SK-N-SH (cell line): ENCODE measurements around the gene TMPRSS9. TPM values are rescaled to one million over a fixed set of nuclear protein-coding genes. Genes with fewer than 3 reads are reported as not detected.
A peak's percentile ranks its signal among the peaks of the same experiment; 100 is the strongest.

Source experiments
- CTCF ChIA-PET: fragments of 300-600, 350-600 bp; formaldehyde crosslinking; extraction: SDS; loops from one replicate; lab custom pipeline; 2021; lab: Yijun Ruan, JAX
- POLR2A ChIA-PET: fragments of 350-600 bp; sonication (Branson Sonifier 250); formaldehyde crosslinking; extraction: SDS; loops from one replicate; lab custom pipeline; 2020; ENCODE audit warnings: antibody characterized with exemption, inconsistent platforms; lab: Yijun Ruan, JAX
- DNase-seq: peaks from one replicate; pipeline ENCODE4 v3.0.0; 2012
- H2AFZ ChIP-seq: fragments of 200-600 bp; sonication (generic); 2 replicates; pipeline ENCODE4 v1.8.1; 2016; ENCODE audit warnings: antibody characterized with exemption, mild to moderate bottlenecking, low read depth
- H3F3A ChIP-seq: fragments of 200-600 bp; sonication (generic); replicated peaks from 2 replicates; pipeline ENCODE3; 2016; ENCODE audit warnings: antibody characterized with exemption, mild to moderate bottlenecking; ENCODE audit not compliant: insufficient read depth
- H3K27ac ChIP-seq, 2 experiments: fragments of 200-500 bp in 1 of 2; fragments of 200-600 bp in 1 of 2; sonication (Bioruptor generic) in 1 of 2; sonication (generic), shearing (Covaris generic) in 1 of 2; 2 replicates each; pipeline versions ENCODE4 v1.5.1 to v1.6.1; 2014 to 2016; ENCODE audit warnings: low read depth in 2 of 2, inconsistent platforms in 1 of 2, low read length in 1 of 2, mild to moderate bottlenecking in 1 of 2, mixed read lengths in 1 of 2
- H3K27me3 ChIP-seq: fragments of 200-600 bp; sonication (generic), shearing (Covaris generic); 2 replicates; pipeline ENCODE4 v1.6.1; 2016; ENCODE audit warnings: mixed run types; ENCODE audit not compliant: insufficient read depth
- H3K36me3 ChIP-seq, 2 experiments: fragments of 200-500 bp in 1 of 2; fragments of 200-600 bp in 1 of 2; sonication (Bioruptor generic) in 1 of 2; sonication (generic) in 1 of 2; replicated peaks in 1 of 2; 2 replicates each; pipeline versions ENCODE3 to v1.5.1; 2014 to 2016; ENCODE audit warnings: low read length in 1 of 2, mild to moderate bottlenecking in 1 of 2; ENCODE audit not compliant: insufficient read depth in 2 of 2, control insufficient read depth in 1 of 2
- H3K4me1 ChIP-seq, 2 experiments: fragments of 200-500 bp in 1 of 2; fragments of 200-600 bp in 1 of 2; sonication (Bioruptor generic) in 1 of 2; sonication (generic), shearing (Covaris generic) in 1 of 2; 2 replicates each; pipeline versions ENCODE4 v1.5.1 to v1.6.1; 2014 to 2016; ENCODE audit warnings: low read depth in 1 of 2, low read length in 1 of 2, mixed run types in 1 of 2; ENCODE audit not compliant: insufficient read depth in 2 of 2, control insufficient read depth in 1 of 2
- H3K4me2 ChIP-seq: fragments of 200-600 bp; sonication (generic), shearing (Covaris generic); 2 replicates; pipeline ENCODE4 v1.6.1; 2017; ENCODE audit warnings: mixed run types
- H3K4me3 ChIP-seq, 2 experiments: fragments of 200-500 bp in 1 of 2; fragments of 200-600 bp in 1 of 2; sonication (Bioruptor generic) in 1 of 2; sonication (generic), shearing (Covaris generic) in 1 of 2; 2 replicates each; pipeline versions ENCODE4 v1.5.1 to v1.8.1; 2014 to 2016; ENCODE audit warnings: low read depth in 2 of 2, inconsistent platforms in 1 of 2, low read length in 1 of 2, mild to moderate bottlenecking in 1 of 2, mixed read lengths in 1 of 2, moderate library complexity in 1 of 2
- H3K79me2 ChIP-seq: fragments of 200-600 bp; sonication (generic); 2 replicates; pipeline ENCODE4 v1.8.1; 2017; ENCODE audit warnings: mild to moderate bottlenecking; ENCODE audit not compliant: insufficient read depth
- H3K9ac ChIP-seq: fragments of 200-600 bp; sonication (generic); 2 replicates; pipeline ENCODE4 v1.6.1; 2017; ENCODE audit warnings: mixed run types
- H3K9me2 ChIP-seq: fragments of 200-600 bp; sonication (generic); 2 replicates; pipeline ENCODE4 v1.6.1; 2017; ENCODE audit warnings: mixed run types
- H3K9me3 ChIP-seq: fragments of 200-600 bp; sonication (generic); 2 replicates; pipeline ENCODE4 v1.6.1; 2017; ENCODE audit warnings: mixed run types, mild to moderate bottlenecking, moderate library complexity
- H4K20me1 ChIP-seq: fragments of 200-600 bp; sonication (generic); 2 replicates; pipeline ENCODE4 v1.6.1; 2017; ENCODE audit warnings: mild to moderate bottlenecking, mixed run types; ENCODE audit not compliant: insufficient read depth
- ELF1 ChIP-seq: IDR thresholded peaks from 2 replicates; pipeline ENCODE4 v1.4.0; 2012
- EP300 ChIP-seq, 2 experiments: IDR thresholded peaks; 2 replicates each; pipeline versions ENCODE4 v1.4.0 to v1.6.1; 2012; ENCODE audit warnings: borderline replicate concordance in 1 of 2, low read depth in 1 of 2, low read length in 1 of 2
- EZH2phosphoT487 ChIP-seq: fragments of 200-600 bp; sonication (generic); IDR thresholded peaks from 2 replicates; pipeline ENCODE4 v1.6.1; 2017; ENCODE audit warnings: low read depth, mixed run types, mild to moderate bottlenecking, antibody characterized with exemption, moderate library complexity, borderline replicate concordance
- MAX ChIP-seq: IDR thresholded peaks from 2 replicates; pipeline ENCODE4 v1.4.0; 2012; ENCODE audit warnings: low read depth
- MEF2A ChIP-seq: IDR thresholded peaks from 2 replicates; pipeline ENCODE4 v1.4.0; 2012; ENCODE audit warnings: low read depth, borderline replicate concordance
- POLR2AphosphoS5 ChIP-seq: IDR thresholded peaks from 2 replicates; pipeline ENCODE4 v1.6.1; 2012; ENCODE audit warnings: low read depth, low read length
- SIN3A ChIP-seq: IDR thresholded peaks from 2 replicates; pipeline ENCODE4 v1.6.1; 2012; ENCODE audit warnings: low read depth, mild to moderate bottlenecking, low read length, moderate library complexity, borderline replicate concordance
- YY1 ChIP-seq: IDR thresholded peaks from 2 replicates; pipeline ENCODE4 v1.4.0; 2012; ENCODE audit warnings: low read depth, mild to moderate bottlenecking
- WGBS: methylation state at CpG from one replicate; pipeline ENCODE4 v1.1.6; 2017; ENCODE audit warnings: low lambda C conversion rate; 5-methylcytosine and 5-hydroxymethylcytosine counted together
- polyA plus RNA-seq, 3 experiments: library from polyadenylated mRNA; depleted of rRNA; stranded (reverse); fragments of >200 nt; gene quantifications; 2 replicates each; pipeline ENCODE4 v1.2.3, GENCODE V29; 2012
- TF ChIP-seq, protein P1 (sequence below): IDR thresholded peaks from 2 replicates; pipeline ENCODE4 v1.6.1; 2012; ENCODE audit warnings: mild to moderate bottlenecking, low read depth, low read length, moderate library complexity

TMPRSS9 gene
- polyA plus RNA-seq, 1 of the 3 experiments (the other 2 are of a cell fraction): not detected

GRCh38 chr19:2427429-2428320 lies 67.6 kb downstream of the TMPRSS9 start, which contains the start of gene TIMM13 (continued):
- TF ChIP-seq SIN3A (peak; percentile 57; the same call in 1 of the 2 replicates), ELF1 (peak; percentile 93), YY1 (peak; percentile 65; the same call in 1 of the 2 replicates), MEF2A (no peak), MAX (peak; percentile 91), EP300 (IDR thresholded peaks at IDR 0.05; ENCODE audit: borderline replicate concordance in 1 of 2, low read depth in 1 of 2, low read length in 1 of 2) (peak in 1 of 2 experiments; percentile 21; a peak in 1 of 4 replicates), EZH2phosphoT487 (no peak)
- TF ChIP-seq, protein P1, sequence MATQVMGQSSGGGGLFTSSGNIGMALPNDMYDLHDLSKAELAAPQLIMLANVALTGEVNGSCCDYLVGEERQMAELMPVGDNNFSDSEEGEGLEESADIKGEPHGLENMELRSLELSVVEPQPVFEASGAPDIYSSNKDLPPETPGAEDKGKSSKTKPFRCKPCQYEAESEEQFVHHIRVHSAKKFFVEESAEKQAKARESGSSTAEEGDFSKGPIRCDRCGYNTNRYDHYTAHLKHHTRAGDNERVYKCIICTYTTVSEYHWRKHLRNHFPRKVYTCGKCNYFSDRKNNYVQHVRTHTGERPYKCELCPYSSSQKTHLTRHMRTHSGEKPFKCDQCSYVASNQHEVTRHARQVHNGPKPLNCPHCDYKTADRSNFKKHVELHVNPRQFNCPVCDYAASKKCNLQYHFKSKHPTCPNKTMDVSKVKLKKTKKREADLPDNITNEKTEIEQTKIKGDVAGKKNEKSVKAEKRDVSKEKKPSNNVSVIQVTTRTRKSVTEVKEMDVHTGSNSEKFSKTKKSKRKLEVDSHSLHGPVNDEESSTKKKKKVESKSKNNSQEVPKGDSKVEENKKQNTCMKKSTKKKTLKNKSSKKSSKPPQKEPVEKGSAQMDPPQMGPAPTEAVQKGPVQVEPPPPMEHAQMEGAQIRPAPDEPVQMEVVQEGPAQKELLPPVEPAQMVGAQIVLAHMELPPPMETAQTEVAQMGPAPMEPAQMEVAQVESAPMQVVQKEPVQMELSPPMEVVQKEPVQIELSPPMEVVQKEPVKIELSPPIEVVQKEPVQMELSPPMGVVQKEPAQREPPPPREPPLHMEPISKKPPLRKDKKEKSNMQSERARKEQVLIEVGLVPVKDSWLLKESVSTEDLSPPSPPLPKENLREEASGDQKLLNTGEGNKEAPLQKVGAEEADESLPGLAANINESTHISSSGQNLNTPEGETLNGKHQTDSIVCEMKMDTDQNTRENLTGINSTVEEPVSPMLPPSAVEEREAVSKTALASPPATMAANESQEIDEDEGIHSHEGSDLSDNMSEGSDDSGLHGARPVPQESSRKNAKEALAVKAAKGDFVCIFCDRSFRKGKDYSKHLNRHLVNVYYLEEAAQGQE: no peak

DNA sequence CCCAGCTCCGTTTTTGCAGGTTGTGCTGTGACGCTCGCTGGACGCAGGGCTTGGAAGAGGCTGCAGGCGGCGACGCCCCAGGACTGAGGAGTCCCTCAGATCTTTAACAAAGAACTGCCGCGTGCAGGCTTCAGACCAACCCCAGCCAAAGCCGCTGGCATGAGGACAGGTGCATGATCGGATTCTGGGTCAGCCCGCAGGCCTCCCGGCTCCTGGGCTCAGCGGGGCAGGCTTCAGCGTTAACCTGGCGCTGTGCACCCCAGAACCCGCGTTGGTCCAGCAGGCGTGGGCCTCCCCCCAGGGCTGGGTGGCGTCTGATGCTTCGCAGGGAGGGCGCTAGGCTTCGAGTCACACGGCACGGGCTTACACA lies 68.2 kb downstream of the TMPRSS9 start:
- 88% methylated on average over 12 of the region's 25 CpGs for WGBS
- Histone ChIP-seq H3K36me3 (peaks cover 3 to 36% of the 10 kb centered on the region in 2 experiments), H3K27ac (peak overlapping the region; percentile 96 to 99; a peak in 3 of 4 replicates), H3K4me2 (peak overlapping the region; percentile 100), H4K20me1 (peaks cover 22% of the 10 kb centered on the region), H3F3A (peaks cover 15% of the 10 kb centered on the region), H3K9ac (0 out of 2 replicates have a peak overlapping the region, but pooled peaks have one; percentile 97), H3K4me1 (peaks cover 17 to 25% of the 10 kb centered on the region in 2 experiments; a peak in 2 of 4 replicates), H3K27me3 (no peaks in the 10 kb centered on the region), H3K9me3 (no peaks in the 10 kb centered on the region), H2AFZ (no peak overlapping the region), H3K79me2 (peaks cover 37% of the 10 kb centered on the region), H3K9me2 (no peaks in the 10 kb centered on the region), H3K4me3 (peak overlapping the region; percentile 97 to 99; a peak in 2 of 4 replicates)
- CTCF ChIA-PET: interaction anchor here (0.8 to 1.7 kb wide), 5 partner anchors 10 to 274 kb away, joined by 3 to 5 read pairs (median 3); no protein-coding TSS in a partner anchor
- no peak for TF ChIP-seq POLR2AphosphoS5
- POLR2A ChIA-PET: interaction anchor here (0.5 to 2.6 kb wide), 7 partner anchors 11 to 102 kb away, joined by 3 to 18 read pairs (median 4); partner anchors contain the start of genes GADD45B and LMNB2
- DNase-seq: peak; percentile 48
